PC-3 (cell line): ENCODE data around the gene DLG5.

Source experiments
- CTCF ChIP-seq: fragments of 300-600 bp; sonication (generic); conservative IDR thresholded peaks from 2 replicates; pipeline ENCODE4 v1.5.1; 2017; ENCODE audit warnings: antibody characterized with exemption, low read depth, mild to moderate bottlenecking, low read length
- EZH2phosphoT487 ChIP-seq: fragments of 300-600 bp; sonication (generic); IDR thresholded peaks from 2 replicates; pipeline ENCODE4 v1.6.1; 2018; ENCODE audit warnings: mild to moderate bottlenecking, antibody characterized with exemption, low read length, borderline replicate concordance

GRCh38 chr10:77905086-77905748, 21.3 kb downstream of the DLG5 start:
- TF ChIP-seq CTCF = no peak
- TF ChIP-seq EZH2phosphoT487 = no peak
